Cardiac fibroblast (primary cell): Measurements from ENCODE around the gene UQCRFS1.

Experiments
- DNase-seq, 2 donors: peaks; one replicate each; pipeline versions ENCODE4 v3.0.0 to v3.0.0-alpha.2; 2010; ENCODE audit warnings: low read depth in 2 of 2
- H3K4me3 ChIP-seq, 2 donors: replicated peaks in 1 of 2; 1 replicate in 1 of 2; 2 replicates in 1 of 2; pipeline ENCODE4 v1.5.1; 2011; ENCODE audit warnings: low read depth in 2 of 2, low read length in 2 of 2, mild to moderate bottlenecking in 2 of 2, moderate library complexity in 1 of 2
- CTCF ChIP-seq: IDR thresholded peaks from one replicate; pipeline ENCODE4 v1.5.1; 2011; ENCODE audit warnings: low read depth, mild to moderate bottlenecking, low read length, inconsistent platforms

The UQCRFS1 gene

GRCh38 chr19:29212648-29213573 is at the start of gene UQCRFS1:
Gene UQCRFS1, minus strand, starts transcription at chr19:29213151. Its CDS starts 33 bp downstream, at chr19:29213118.
- DNase-seq, result peak; percentile 92 to 93
- no peak for TF ChIP-seq CTCF
- H3K4me3 ChIP-seq, result peak within 1 kb of the TSS; percentile 70 to 79

- H3K4me3 ChIP-seq, result no peak overlapping the region
- no peak for TF ChIP-seq CTCF
- no peak for DNase-seq
Observed at GRCh38 chr19:29262085-29262484, 49.1 kb upstream of the UQCRFS1 start.

GRCh38 chr19:29260477-29261317 is 47.7 kb upstream of the UQCRFS1 start:
- TF ChIP-seq CTCF, result peak; percentile 51
- peak; percentile 33 to 51 for DNase-seq
- no peak overlapping the region for H3K4me3 ChIP-seq

- DNase-seq, result no peak
- H3K4me3 ChIP-seq, result no peak overlapping the region
- TF ChIP-seq CTCF, result no peak
Observed at GRCh38 chr19:29259867-29260281, 46.9 kb upstream of the UQCRFS1 start.

GRCh38 chr19:29259153-29259552 is 46.2 kb upstream of the UQCRFS1 start:
- peak in 1 of 2 donors; percentile 18 for DNase-seq
- H3K4me3 ChIP-seq, result no peak overlapping the region
- peak; percentile 41 for TF ChIP-seq CTCF

- H3K4me3 ChIP-seq, result no peak overlapping the region
- no peak for DNase-seq
- no peak for TF ChIP-seq CTCF
Observed at GRCh38 chr19:29256516-29256915, 43.6 kb upstream of the UQCRFS1 start.
